Measurements from ENCODE around the gene GAS6. TPM values are rescaled to one million over a fixed set of nuclear protein-coding genes. Genes with fewer than 3 reads are reported as not detected.

The GAS6 gene
- total RNA-seq, 4 donors from 2014 or later, result 152 to 284 (median 169) TPM

GRCh38 chr13:113813070-113813748 is 50.7 kb downstream of the GAS6 start:
- Histone ChIP-seq H3K27me3 (no peaks in the 10 kb centered on the region), H3K36me3 (no peaks in the 10 kb centered on the region), H3K27ac (no peak overlapping the region), H3K9me3 (no peaks in the 10 kb centered on the region), H3K4me1 (peaks cover 0 to 8% (median 5%) of the 10 kb centered on the region in 4 donors), H3K4me3 (no peak overlapping the region)
- TF ChIP-seq CTCF (IDR thresholded peaks at IDR 0.05) (no peak), POLR2AphosphoS5 (IDR thresholded peaks at IDR 0.05) (no peak), EP300 (IDR thresholded peaks at IDR 0.05; ENCODE audit: low read depth) (no peak), POLR2A (IDR thresholded peaks at IDR 0.05) (no peak)
- no peak for DNase-seq
- in situ Hi-C loops (cut with MboI; ENCODE audit: low pct_ligation_motif_present in 1 of 4, low pct_unique_long_range_greater_than_20kb in 1 of 4, low sequenced_read_pairs in 3 of 4), result no loop called here
- 87% methylated on average over 30 of the region's 30 CpGs; no CpG with 5 or more reads in 1 of the 2 donors for WGBS, 2 donors (ENCODE audit: low coverage in 1 of 2)
- intact Hi-C loops (cut with DNase I; ENCODE audit: low total_unique reads), result loop anchor here (5.0 kb wide), 1 partner anchor 134 kb away; no protein-coding TSS in a partner anchor

- peaks cover 0 to 8% (median 5%) of the 10 kb centered on the region in 4 donors for H3K4me1 ChIP-seq
- DNase-seq, result no peak
- no peaks in the 10 kb centered on the region for H3K27me3 ChIP-seq
- no peaks in the 10 kb centered on the region for H3K36me3 ChIP-seq
- no peaks in the 10 kb centered on the region for H3K9me3 ChIP-seq
- no peak overlapping the region for H3K27ac ChIP-seq
- no peak overlapping the region for H3K4me3 ChIP-seq
- no peak for TF ChIP-seq POLR2AphosphoS5 (IDR thresholded peaks at IDR 0.05)
- TF ChIP-seq EP300 (IDR thresholded peaks at IDR 0.05; ENCODE audit: low read depth), result no peak
- no peak for TF ChIP-seq POLR2A (IDR thresholded peaks at IDR 0.05)
- TF ChIP-seq CTCF (IDR thresholded peaks at IDR 0.05), result no peak
- in situ Hi-C loops (cut with MboI; ENCODE audit: low pct_ligation_motif_present in 1 of 4, low pct_unique_long_range_greater_than_20kb in 1 of 4, low sequenced_read_pairs in 3 of 4), result no loop called here
- intact Hi-C loops (cut with DNase I; ENCODE audit: low total_unique reads), result loop anchor here (5.0 kb wide), 1 partner anchor 135 kb away; no protein-coding TSS in a partner anchor
- 84 to 90% methylated on average over 2 to 40 of the region's 51 CpGs for WGBS, 2 donors (ENCODE audit: low coverage in 1 of 2)
These were observed 51.5 kb downstream of the GAS6 start for GRCh38 chr13:113812178-113813040.

- intact Hi-C loops (cut with DNase I; ENCODE audit: low total_unique reads), result loop anchor here (5.0 kb wide), 1 partner anchor 136 kb away; no protein-coding TSS in a partner anchor
- no peak for DNase-seq
- no peak overlapping the region for H3K27ac ChIP-seq
- no peak overlapping the region for H3K4me3 ChIP-seq
- H3K9me3 ChIP-seq, result no peaks in the 10 kb centered on the region
- 84% methylated on average over 27 of the region's 30 CpGs; no CpG with 5 or more reads in 1 of the 2 donors for WGBS, 2 donors (ENCODE audit: low coverage in 1 of 2)
- in situ Hi-C loops (cut with MboI; ENCODE audit: low pct_ligation_motif_present in 1 of 4, low pct_unique_long_range_greater_than_20kb in 1 of 4, low sequenced_read_pairs in 3 of 4), result no loop called here
- no peak for TF ChIP-seq POLR2AphosphoS5 (IDR thresholded peaks at IDR 0.05)
- TF ChIP-seq EP300 (IDR thresholded peaks at IDR 0.05; ENCODE audit: low read depth), result no peak
- TF ChIP-seq POLR2A (IDR thresholded peaks at IDR 0.05), result no peak
- no peak for TF ChIP-seq CTCF (IDR thresholded peaks at IDR 0.05)
- no peaks in the 10 kb centered on the region for H3K36me3 ChIP-seq
- peaks cover 0 to 2% (median under 1%) of the 10 kb centered on the region in 4 donors for H3K4me1 ChIP-seq
- H3K27me3 ChIP-seq, result no peaks in the 10 kb centered on the region
These were observed 52.6 kb downstream of the GAS6 start for GRCh38 chr13:113811081-113811928.

Data from transverse colon (tissue), 4 donors.